ENCODE measurements around the gene ABCC10. TPM values are rescaled to one million over a fixed set of nuclear protein-coding genes. Genes with fewer than 3 reads are reported as not detected.
"Not testable (repeated sequence)": the region's sequence is repeated elsewhere in the genome, so short reads cannot be mapped to it uniquely, and the experiment has no call there.

ABCC10 gene
- total RNA-seq, 2 donors from 2014 or later: 18.0 to 38.1 TPM

DNA sequence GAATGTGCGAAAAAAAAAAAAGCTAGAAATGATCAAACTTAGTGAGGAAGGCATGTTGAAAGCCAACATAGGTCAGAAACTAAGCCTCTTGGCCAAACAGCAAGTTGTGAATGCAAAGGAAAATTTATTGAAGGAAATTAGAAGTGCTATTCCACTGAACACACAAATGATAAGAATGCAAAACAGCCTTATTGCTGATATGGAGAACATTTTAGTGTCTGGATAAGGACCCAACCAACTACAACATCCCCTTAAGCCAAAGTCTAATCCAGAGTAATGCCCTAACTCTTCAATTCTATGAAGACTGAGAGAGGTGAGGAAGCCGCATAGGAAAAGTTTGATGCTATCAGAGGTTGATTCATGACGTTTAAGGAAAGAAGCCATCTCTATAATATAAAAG, 5.5 kb upstream of the ABCC10 start:
- WGBS: 71% methylated on average over 3 of the region's 3 CpGs

DNA sequence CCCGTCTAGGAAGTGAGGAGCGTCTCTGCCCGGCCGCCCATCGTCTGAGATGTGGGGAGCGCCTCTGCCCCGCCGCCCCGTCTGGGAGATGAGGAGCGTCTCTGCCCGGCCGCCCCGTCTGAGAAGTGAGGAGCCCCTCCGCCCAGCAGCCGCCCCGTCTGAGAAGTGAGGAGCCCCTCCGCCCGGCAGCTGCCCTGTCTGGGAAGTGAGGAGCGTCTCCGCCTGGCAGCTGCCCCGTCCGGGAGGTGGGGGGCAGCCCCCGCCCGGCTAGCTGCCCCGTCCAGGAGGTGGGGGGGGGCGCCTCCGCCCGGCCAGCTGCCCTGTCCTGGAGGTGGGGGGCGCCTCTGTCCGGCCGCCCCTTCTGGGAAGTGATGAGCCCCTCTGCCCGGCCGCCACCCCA, 2.3 kb upstream of the ABCC10 start:
- intact Hi-C loops (cut with DNase I); H3K27ac ChIP-seq; DNase-seq (ENCODE audit: low spot score); H3K9me3 ChIP-seq; H3K4me3 ChIP-seq; H3K27me3 ChIP-seq (replicated peaks; ENCODE audit: insufficient read depth); H3K36me3 ChIP-seq; H3K4me1 ChIP-seq (replicated peaks): not testable (repeated sequence)
- WGBS: 90% methylated on average over 27 of the region's 33 CpGs

More for the DNA sequence above, 5.5 kb upstream of the ABCC10 start:
- H3K9me3 ChIP-seq: no peaks in the 10 kb centered on the region
- no peaks in the 10 kb centered on the region for H3K4me1 ChIP-seq (replicated peaks)
- no peaks in the 10 kb centered on the region for H3K27me3 ChIP-seq (replicated peaks; ENCODE audit: insufficient read depth)
- DNase-seq (ENCODE audit: low spot score): no peak
- intact Hi-C loops (cut with DNase I): no loop called here
- TF ChIP-seq, protein P1, sequence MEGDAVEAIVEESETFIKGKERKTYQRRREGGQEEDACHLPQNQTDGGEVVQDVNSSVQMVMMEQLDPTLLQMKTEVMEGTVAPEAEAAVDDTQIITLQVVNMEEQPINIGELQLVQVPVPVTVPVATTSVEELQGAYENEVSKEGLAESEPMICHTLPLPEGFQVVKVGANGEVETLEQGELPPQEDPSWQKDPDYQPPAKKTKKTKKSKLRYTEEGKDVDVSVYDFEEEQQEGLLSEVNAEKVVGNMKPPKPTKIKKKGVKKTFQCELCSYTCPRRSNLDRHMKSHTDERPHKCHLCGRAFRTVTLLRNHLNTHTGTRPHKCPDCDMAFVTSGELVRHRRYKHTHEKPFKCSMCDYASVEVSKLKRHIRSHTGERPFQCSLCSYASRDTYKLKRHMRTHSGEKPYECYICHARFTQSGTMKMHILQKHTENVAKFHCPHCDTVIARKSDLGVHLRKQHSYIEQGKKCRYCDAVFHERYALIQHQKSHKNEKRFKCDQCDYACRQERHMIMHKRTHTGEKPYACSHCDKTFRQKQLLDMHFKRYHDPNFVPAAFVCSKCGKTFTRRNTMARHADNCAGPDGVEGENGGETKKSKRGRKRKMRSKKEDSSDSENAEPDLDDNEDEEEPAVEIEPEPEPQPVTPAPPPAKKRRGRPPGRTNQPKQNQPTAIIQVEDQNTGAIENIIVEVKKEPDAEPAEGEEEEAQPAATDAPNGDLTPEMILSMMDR (IDR thresholded peaks at IDR 0.05): no peak
- TF ChIP-seq POLR2A (IDR thresholded peaks at IDR 0.05) (no peak), POLR2AphosphoS5 (IDR thresholded peaks at IDR 0.05) (no peak)
- no peaks in the 10 kb centered on the region for H3K36me3 ChIP-seq
- no peak overlapping the region for H3K27ac ChIP-seq
- no peak overlapping the region for H3K4me3 ChIP-seq

DNA sequence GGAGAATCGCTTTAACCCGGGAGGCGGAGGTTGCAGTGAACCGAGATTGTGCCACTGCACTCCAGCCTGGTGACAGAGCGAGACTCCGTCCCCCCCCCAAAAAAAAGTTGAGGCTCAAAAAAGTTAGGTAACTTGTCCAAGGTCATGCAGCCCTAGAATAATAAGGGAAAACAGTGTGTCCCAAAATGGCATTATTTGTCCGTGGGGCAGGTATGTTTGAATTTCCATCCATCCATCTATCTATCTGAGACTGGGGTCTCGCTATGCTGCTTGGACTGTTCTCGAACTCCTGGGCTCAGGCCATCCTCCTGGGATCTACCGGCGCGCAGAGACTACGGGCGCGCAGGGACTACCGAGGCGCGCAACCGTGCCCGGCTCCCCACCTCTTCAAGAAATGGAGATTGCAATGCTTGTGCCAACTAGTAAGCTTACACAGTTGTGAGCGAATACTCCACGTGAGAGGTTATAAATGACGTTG, 374 bp upstream of the ABCC10 start:
- no peaks in the 10 kb centered on the region for H3K27me3 ChIP-seq (replicated peaks; ENCODE audit: insufficient read depth)
- peaks cover 3% of the 10 kb centered on the region for H3K4me1 ChIP-seq (replicated peaks)
- WGBS: 27% methylated on average over 23 of the region's 23 CpGs
- H3K36me3 ChIP-seq: no peaks in the 10 kb centered on the region
- intact Hi-C loops (cut with DNase I): loop anchor here (1.0 kb wide), 1 partner anchor 58 kb away; the partner anchor contains the start of gene ZNF318
- H3K27ac ChIP-seq: peak overlapping the region; percentile 75 to 77
- no peak for DNase-seq (ENCODE audit: low spot score)
- TF ChIP-seq POLR2A (IDR thresholded peaks at IDR 0.05): no peak
- no peaks in the 10 kb centered on the region for H3K9me3 ChIP-seq
- H3K4me3 ChIP-seq: peak overlapping the region; percentile 51 to 69

DNA sequence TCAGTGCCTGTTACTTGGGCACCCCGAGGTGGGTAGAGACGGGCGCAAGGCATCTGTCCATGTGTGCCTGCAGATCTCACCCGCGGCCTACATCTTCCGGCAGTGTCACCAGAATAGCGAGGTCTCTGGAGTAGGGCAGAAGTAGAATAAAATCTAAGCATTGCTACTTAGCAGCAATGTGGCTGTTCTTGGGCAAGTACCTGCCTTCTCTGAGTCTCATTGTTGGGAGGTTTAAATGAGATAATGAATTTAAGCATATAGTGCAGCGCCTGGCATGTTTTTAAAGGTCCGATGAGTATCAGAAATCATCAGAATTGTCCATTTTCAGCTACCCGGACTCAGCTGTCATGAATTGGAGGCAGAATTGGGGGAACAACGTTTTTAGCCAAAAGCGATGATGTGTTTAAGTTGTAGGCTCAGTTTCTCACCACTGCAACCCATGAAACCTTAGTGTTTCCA, 800 bp downstream of the ABCC10 start:
- Histone ChIP-seq H3K4me3 (peak overlapping the region; percentile 51 to 69), H3K4me1 (replicated peaks) (peaks cover 3% of the 10 kb centered on the region), H3K9me3 (no peaks in the 10 kb centered on the region), H3K36me3 (no peaks in the 10 kb centered on the region), H3K27me3 (replicated peaks; ENCODE audit: insufficient read depth) (no peaks in the 10 kb centered on the region), H3K27ac (peak overlapping the region; percentile 75 to 77)
- no peak for TF ChIP-seq POLR2A (IDR thresholded peaks at IDR 0.05)
- no peak for TF ChIP-seq POLR2AphosphoS5 (IDR thresholded peaks at IDR 0.05)
- TF ChIP-seq, protein P1 (IDR thresholded peaks at IDR 0.05): no peak
- 13% methylated on average over 12 of the region's 12 CpGs for WGBS
- intact Hi-C loops (cut with DNase I): no loop called here
- no peak for DNase-seq (ENCODE audit: low spot score)

DNA sequence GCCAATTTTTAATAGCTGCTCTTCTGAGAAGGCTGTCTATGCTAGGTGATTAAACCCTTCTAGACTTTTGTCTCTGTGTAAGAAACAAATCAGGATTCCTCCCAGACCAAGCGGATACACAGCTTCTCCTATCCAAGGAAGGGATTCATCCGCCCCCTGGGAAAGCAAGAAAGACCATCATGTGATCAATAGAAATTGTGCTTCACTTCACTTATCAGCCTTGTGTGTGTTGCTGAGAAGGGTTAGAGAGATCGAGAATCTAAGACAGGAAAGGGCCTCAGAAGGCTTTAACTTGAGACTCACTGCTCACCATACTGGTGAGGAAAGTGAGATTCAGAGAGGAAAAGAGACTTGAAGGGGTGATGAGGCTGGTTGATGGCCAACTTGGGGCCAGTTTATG, 1.5 kb downstream of the ABCC10 start:
- Histone ChIP-seq H3K4me1 (replicated peaks) (peaks cover 3% of the 10 kb centered on the region), H3K36me3 (no peaks in the 10 kb centered on the region), H3K4me3 (no peak overlapping the region), H3K27me3 (replicated peaks; ENCODE audit: insufficient read depth) (no peaks in the 10 kb centered on the region), H3K27ac (peak overlapping the region in 1 of 2 donors; percentile 77), H3K9me3 (no peaks in the 10 kb centered on the region)
- no peak for DNase-seq (ENCODE audit: low spot score)
- TF ChIP-seq, protein P1 (IDR thresholded peaks at IDR 0.05): no peak
- TF ChIP-seq POLR2AphosphoS5 (IDR thresholded peaks at IDR 0.05) (no peak), POLR2A (IDR thresholded peaks at IDR 0.05) (no peak)
- WGBS: 73% methylated on average over 3 of the region's 3 CpGs
- intact Hi-C loops (cut with DNase I): no loop called here
